Measurements from ENCODE around the gene DOHH. TPM values are rescaled to one million over a fixed set of nuclear protein-coding genes. Genes with fewer than 3 reads are reported as not detected.
"Not testable (repeated sequence)": the region's sequence is repeated elsewhere in the genome, so short reads cannot be mapped to it uniquely, and the experiment has no call there.

DOHH gene
- total RNA-seq, 1 donor, result 10.4 TPM

DNA sequence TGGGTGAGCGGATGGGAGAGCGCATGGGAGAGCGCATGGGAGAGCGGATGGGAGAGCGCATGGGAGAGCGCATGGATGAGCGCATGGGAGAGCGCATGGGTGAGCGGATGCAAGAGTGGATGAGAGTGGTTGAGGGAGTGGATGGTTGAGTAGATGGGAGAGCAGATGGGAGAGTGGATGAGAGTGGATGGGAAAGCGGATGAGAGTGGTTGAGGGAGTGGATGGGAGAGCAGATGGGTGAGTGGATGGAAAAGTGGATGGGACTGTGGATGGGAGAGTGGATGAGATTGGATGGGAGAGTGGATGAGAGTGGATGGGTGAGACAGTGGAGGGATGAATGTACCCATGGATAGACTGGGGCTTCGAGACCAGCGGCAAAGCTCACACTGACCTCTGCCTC lies 29.9 kb upstream of the DOHH start:
- TF ChIP-seq, protein P1, sequence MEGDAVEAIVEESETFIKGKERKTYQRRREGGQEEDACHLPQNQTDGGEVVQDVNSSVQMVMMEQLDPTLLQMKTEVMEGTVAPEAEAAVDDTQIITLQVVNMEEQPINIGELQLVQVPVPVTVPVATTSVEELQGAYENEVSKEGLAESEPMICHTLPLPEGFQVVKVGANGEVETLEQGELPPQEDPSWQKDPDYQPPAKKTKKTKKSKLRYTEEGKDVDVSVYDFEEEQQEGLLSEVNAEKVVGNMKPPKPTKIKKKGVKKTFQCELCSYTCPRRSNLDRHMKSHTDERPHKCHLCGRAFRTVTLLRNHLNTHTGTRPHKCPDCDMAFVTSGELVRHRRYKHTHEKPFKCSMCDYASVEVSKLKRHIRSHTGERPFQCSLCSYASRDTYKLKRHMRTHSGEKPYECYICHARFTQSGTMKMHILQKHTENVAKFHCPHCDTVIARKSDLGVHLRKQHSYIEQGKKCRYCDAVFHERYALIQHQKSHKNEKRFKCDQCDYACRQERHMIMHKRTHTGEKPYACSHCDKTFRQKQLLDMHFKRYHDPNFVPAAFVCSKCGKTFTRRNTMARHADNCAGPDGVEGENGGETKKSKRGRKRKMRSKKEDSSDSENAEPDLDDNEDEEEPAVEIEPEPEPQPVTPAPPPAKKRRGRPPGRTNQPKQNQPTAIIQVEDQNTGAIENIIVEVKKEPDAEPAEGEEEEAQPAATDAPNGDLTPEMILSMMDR (IDR thresholded peaks at IDR 0.05; ENCODE audit: insufficient read depth, low read depth, low read length), result no peak
- no peak for DNase-seq (ENCODE audit: low read depth)
- H3K4me3 ChIP-seq (ENCODE audit: low read depth, low read length), result no peak overlapping the region

DNA sequence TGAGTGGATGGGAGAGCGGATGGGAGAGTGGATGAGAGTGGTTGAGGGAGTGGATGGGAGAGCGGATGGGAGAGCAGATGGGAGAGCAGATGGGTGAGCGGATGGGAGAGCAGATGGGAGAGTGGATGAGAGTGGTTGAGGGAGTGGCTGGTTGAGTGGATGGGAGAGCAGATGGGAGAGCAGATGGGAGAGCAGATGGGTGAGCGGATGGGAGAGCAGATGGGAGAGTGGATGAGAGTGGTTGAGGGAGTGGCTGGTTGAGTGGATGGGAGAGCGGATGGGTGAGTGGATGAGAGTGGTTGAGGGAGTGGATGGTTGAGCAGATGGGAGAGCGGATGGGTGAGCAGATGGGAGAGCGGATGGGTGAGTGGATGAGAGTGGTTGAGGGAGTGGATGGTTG lies 28.8 kb upstream of the DOHH start:
- not testable (repeated sequence) for DNase-seq (ENCODE audit: low read depth); H3K4me3 ChIP-seq (ENCODE audit: low read depth, low read length)

DNA sequence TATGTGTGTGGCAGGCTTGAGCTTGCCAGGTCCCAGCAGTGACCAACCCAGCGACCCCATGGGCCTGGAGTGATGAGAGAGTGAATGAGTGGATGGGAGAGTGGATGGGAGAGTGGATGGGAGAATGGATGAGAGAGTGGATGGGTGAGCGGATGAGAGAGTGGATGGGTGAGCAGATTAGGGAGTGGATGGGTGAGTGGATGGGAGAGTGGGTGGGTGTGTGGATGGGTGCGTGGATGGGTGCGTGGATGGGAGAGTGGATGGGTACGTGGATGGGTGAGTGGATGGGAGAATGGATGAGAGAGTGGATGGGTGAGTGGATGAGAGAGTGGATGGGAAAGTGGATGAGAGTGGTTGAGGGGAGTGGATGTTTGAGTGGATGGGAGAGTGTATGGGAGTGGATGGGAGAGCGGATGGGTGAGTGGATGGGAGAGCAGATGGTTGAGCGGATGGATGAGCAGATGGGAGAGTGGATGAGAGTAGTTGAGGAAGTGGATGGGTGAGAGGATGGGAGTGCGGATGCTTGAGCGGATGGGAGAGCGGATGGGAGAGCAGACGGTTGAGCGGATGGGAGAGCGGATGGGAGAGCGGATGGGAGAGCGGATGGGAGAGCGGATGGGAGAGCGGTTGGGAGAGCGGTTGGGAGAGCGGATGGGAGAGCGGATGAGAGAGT lies 28.2 kb upstream of the DOHH start:
- no peak overlapping the region for H3K4me3 ChIP-seq (ENCODE audit: low read depth, low read length)
- TF ChIP-seq, protein P1 (IDR thresholded peaks at IDR 0.05; ENCODE audit: insufficient read depth, low read depth, low read length), result no peak
- DNase-seq (ENCODE audit: low read depth), result no peak

DNA sequence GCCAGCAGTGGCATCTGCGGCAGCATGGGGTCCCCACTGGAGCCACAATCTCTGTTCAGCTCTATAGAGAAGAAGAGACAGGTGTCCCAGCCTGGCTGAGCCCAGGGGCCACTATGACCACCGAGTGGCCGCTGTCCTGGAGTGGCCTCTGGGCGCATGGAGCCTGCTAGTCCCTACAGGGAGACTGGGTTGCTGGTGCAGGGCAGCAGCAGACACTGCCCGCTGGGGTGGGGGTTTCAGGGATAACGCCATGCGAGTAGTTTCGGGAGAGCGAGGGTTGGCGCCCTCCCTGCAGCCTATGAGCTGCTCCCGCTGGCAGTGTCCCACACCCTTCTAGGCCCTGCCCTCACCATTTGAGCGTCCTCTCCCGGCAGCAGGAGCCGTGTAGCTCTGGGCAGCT lies 27.6 kb upstream of the DOHH start:
- no peak for DNase-seq (ENCODE audit: low read depth)
- TF ChIP-seq, protein P1 (IDR thresholded peaks at IDR 0.05; ENCODE audit: insufficient read depth, low read depth, low read length), result no peak
- no peak overlapping the region for H3K4me3 ChIP-seq (ENCODE audit: low read depth, low read length)

DNA sequence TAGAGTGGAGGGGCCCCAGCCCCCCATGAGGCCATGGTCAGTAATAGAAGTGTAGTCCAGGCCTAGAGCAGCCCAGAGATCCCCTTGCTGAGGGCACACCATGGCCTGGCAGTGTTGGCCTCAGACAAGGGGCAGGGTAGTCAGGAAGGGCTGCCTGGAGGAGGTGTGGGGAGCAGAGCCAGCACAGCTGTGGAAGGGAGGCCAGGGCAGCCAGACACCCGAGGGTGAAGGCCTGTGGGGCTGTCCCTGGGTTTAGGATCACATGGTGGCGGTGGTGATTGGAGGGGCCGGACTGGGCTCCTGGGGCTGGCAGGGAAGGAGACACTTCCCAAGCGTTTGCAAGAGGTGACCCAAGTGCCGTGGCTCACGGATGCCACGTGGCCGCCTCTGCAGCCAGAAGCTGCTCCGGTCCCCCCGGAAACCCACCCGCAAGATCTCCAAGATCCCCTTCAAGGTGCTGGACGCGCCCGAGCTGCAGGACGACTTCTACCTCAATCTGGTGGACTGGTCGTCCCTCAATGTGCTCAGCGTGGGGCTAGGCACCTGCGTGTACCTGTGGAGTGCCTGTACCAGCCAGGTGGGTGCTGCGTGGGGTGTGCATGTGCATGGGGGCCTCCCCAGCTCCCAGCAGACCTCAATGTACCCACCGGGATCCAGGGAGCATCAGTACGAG lies 26.9 kb upstream of the DOHH start:
- DNase-seq (ENCODE audit: low read depth), result no peak

DNA sequence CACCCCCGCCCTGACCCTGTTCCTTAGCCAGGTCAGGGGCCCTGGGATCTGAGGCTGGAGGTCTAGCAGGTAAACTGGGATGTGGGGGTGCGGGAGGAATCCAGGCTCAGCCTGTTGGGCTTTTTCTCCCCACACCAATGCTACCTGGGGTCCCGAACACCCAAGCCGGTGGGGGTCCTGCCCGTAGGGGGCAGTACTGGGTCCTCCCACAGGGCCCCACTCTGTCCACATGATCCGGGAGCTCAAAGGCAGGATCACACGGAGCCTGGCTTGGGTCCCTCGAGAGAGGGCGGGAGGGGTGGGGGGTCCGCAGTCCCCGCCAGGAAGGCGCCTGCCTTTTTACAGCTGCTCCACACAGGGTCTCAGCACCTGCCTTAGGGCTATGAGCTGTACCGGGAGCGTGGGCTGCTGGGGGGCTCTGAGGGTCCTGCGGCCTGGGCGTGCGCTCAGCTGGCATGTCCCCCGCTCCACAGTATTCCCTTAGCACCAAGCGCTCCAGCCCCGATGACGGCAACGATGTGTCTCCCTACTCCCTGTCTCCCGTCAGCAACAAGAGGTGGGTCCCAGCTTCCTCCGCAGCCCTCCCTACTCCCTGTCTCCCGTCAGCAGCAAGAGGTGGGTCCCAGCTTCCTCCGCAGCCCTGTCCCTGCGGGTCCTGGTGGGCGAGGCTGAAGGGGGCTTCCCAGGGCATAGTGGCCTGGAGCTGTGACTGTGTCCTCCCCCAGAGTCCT lies 26.2 kb upstream of the DOHH start:
- no peak overlapping the region for H3K4me3 ChIP-seq (ENCODE audit: low read depth, low read length)
- TF ChIP-seq, protein P1 (IDR thresholded peaks at IDR 0.05; ENCODE audit: insufficient read depth, low read depth, low read length), result peak; percentile 13
- DNase-seq (ENCODE audit: low read depth), result no peak

More for the DNA sequence above, 26.9 kb upstream of the DOHH start:
- H3K4me3 ChIP-seq (ENCODE audit: low read depth, low read length), result no peak overlapping the region
- TF ChIP-seq, protein P1 (IDR thresholded peaks at IDR 0.05; ENCODE audit: insufficient read depth, low read depth, low read length), result no peak

DNA sequence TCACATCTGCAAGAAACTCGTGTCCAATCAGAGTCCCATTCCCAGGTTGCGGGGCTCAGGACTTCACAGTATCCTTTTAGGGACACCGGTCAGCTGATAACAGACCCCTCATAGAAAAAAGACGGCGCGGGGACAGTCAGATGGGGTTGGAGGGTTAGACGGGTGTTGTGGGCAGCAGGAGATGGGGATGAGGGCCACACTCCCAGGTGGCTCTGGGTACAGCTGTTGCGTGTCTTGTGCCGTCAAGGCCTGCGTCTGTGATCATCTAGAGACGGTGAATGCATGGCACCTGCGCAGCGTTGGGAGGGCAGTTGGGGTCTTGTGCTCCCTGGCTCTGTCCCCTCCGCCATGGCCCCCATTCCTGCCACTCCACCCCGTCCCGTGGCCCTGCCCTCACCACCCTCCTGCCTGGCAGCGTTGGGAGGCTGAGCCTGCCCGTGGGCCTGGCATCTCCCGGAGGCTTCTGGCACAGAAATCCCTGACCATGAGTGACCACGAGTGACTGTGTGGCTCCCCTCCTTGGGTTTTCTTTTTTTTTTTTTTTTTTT lies 24.5 kb upstream of the DOHH start:
- DNase-seq (ENCODE audit: low read depth), result no peak
- TF ChIP-seq, protein P1 (IDR thresholded peaks at IDR 0.05; ENCODE audit: insufficient read depth, low read depth, low read length), result no peak
- no peak overlapping the region for H3K4me3 ChIP-seq (ENCODE audit: low read depth, low read length)
